ENCODE results near the gene HIF3A.
"Not testable (repeated sequence)": the region's sequence is repeated elsewhere in the genome, so short reads cannot be mapped to it uniquely, and the experiment has no call there.

Gene HIF3A

GRCh38 chr19:46265217-46265828 lies 31.5 kb upstream of the HIF3A start:
- peak; percentile 86 for TF ChIP-seq CTCF (conservative IDR thresholded peaks at IDR 0.05; ENCODE audit: low read depth, low read length)
- peak; percentile 89 for DNase-seq (ENCODE audit: low read depth)
- no peak overlapping the region for H3K4me3 ChIP-seq (ENCODE audit: low read depth, low read length)

- DNase-seq (ENCODE audit: low read depth) = no peak
- no peak for TF ChIP-seq CTCF (conservative IDR thresholded peaks at IDR 0.05; ENCODE audit: low read depth, low read length)
Observed at GRCh38 chr19:46269101-46269500, 27.7 kb upstream of the HIF3A start.

GRCh38 chr19:46270521-46271256 lies 26.2 kb upstream of the HIF3A start:
- TF ChIP-seq CTCF (conservative IDR thresholded peaks at IDR 0.05; ENCODE audit: low read depth, low read length) = no peak
- no peak for DNase-seq (ENCODE audit: low read depth)
- H3K4me3 ChIP-seq (ENCODE audit: low read depth, low read length) = no peak overlapping the region

More at GRCh38 chr19:46269101-46269500, 27.7 kb upstream of the HIF3A start:
- no peak overlapping the region for H3K4me3 ChIP-seq (ENCODE audit: low read depth, low read length)

- TF ChIP-seq CTCF (conservative IDR thresholded peaks at IDR 0.05; ENCODE audit: low read depth, low read length) = no peak
- peak; percentile 94 for DNase-seq (ENCODE audit: low read depth)
Observed at GRCh38 chr19:46271481-46272197, 25.2 kb upstream of the HIF3A start.

GRCh38 chr19:46273931-46274330 lies 22.9 kb upstream of the HIF3A start:
- DNase-seq (ENCODE audit: low read depth) = not testable (repeated sequence)

More at GRCh38 chr19:46271481-46272197, 25.2 kb upstream of the HIF3A start:
- H3K4me3 ChIP-seq (ENCODE audit: low read depth, low read length) = no peak overlapping the region

GRCh38 chr19:46279177-46279576 lies 17.7 kb upstream of the HIF3A start:
- no peak for TF ChIP-seq CTCF (conservative IDR thresholded peaks at IDR 0.05; ENCODE audit: low read depth, low read length)
- no peak for DNase-seq (ENCODE audit: low read depth)

More at GRCh38 chr19:46273931-46274330, 22.9 kb upstream of the HIF3A start:
- not testable (repeated sequence) for H3K4me3 ChIP-seq (ENCODE audit: low read depth, low read length)

GRCh38 chr19:46283771-46284170 lies 13.1 kb upstream of the HIF3A start:
- H3K4me3 ChIP-seq (ENCODE audit: low read depth, low read length) = no peak overlapping the region
- no peak for TF ChIP-seq CTCF (conservative IDR thresholded peaks at IDR 0.05; ENCODE audit: low read depth, low read length)
- DNase-seq (ENCODE audit: low read depth) = no peak

More at GRCh38 chr19:46279177-46279576, 17.7 kb upstream of the HIF3A start:
- H3K4me3 ChIP-seq (ENCODE audit: low read depth, low read length) = no peak overlapping the region

All from choroid plexus epithelial cell (primary cell).